IPS DF 6.9 (cell line): ENCODE results near the gene LZTR1.
"Not testable (repeated sequence)": the region's sequence is repeated elsewhere in the genome, so short reads cannot be mapped to it uniquely, and the experiment has no call there.

Experiments used
- DNase-seq: peaks from one replicate; pipeline ENCODE4 v3.0.0-alpha.2; 2013; ENCODE audit warnings: low read depth, low spot score
- H3K27ac ChIP-seq: one replicate; pipeline ENCODE4 v1.5.1; 2013; ENCODE audit warnings: low read length, control low read depth
- H3K27me3 ChIP-seq: 2 replicates; pipeline ENCODE4 v1.6.1; 2013; ENCODE audit warnings: mild to moderate bottlenecking, low read length; ENCODE audit not compliant: control insufficient read depth, insufficient read depth
- H3K36me3 ChIP-seq: 2 replicates; pipeline ENCODE4 v1.6.1; 2013; ENCODE audit warnings: low read length; ENCODE audit not compliant: control insufficient read depth, insufficient read depth
- H3K4me1 ChIP-seq: 2 replicates; pipeline ENCODE4 v1.6.1; 2013; ENCODE audit warnings: low read length; ENCODE audit not compliant: control insufficient read depth, insufficient read depth
- H3K4me3 ChIP-seq: 2 replicates; pipeline ENCODE4 v1.5.1; 2013; ENCODE audit warnings: mild to moderate bottlenecking, low read length
- H3K9me3 ChIP-seq: 2 replicates; pipeline ENCODE4 v1.6.1; 2013; ENCODE audit warnings: low read length, inconsistent platforms; ENCODE audit not compliant: control insufficient read depth, insufficient read depth
- WGBS: extraction: QIAGEN DNeasy Blood & Tissue Kit; methylation state at CpG from one replicate; pipeline ENCODE4 v1.1.7; 2013; ENCODE audit warnings: mixed read lengths, missing lambda C conversion rate; ENCODE audit not compliant: insufficient read length, insufficient coverage; 5-methylcytosine and 5-hydroxymethylcytosine counted together

Gene LZTR1

GRCh38 chr22:21030032-21030431 lies 47.9 kb downstream of the LZTR1 start:
- no peak overlapping the region for H3K27ac ChIP-seq

DNA sequence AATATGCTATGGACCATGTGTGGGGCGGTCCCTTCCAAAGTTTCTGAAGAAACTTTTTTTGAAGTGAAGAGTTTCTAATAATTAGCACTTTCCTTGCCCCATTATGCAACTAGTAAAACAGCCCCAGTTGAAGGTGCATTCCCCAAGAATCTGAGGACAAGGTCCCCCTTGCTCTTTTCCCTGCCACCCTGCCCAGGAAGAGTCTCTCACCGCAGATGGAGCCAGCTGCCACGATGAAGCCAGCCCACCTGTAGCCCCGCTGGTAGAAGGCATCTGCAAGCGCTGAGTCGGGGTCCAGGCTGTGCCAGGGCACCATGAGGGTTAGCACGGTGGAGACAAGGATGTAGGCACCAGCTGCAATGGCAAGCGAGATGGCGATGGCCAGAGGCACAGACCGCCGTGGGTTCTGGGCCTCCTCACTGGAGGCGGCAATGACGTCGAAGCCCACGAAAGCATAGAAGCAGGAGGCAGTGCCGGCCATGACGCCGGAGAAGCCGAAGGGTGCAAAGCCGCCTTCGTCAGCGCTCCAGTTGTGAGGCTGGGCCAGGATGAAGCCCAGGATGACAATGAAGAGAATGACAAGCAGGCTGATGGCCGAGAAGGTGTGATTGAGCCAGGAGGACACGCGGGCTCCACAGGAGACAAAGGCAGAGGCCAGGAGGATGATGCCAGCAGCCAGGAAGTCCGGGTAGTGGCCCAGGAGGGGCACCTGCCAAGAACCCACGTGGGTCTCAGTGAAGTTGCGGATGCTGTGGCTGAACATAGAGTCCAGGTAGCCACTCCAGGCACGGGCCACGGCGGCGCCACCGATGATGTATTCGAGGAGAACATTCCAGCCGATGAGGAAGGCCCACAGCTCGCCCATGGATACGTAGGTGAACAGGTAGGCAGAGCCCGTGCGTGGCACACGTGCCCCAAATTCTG lies 48.8 kb downstream of the LZTR1 start:
- no peaks in the 10 kb centered on the region for H3K9me3 ChIP-seq
- WGBS: no CpG with 5 or more reads among the region's 40 CpGs
- no peak overlapping the region for H3K27ac ChIP-seq
- H3K27me3 ChIP-seq: peaks cover 4% of the 10 kb centered on the region; the same call in 1 of the 2 replicates
- no peak overlapping the region for H3K4me3 ChIP-seq
- H3K4me1 ChIP-seq: 0 out of 2 replicates have a peak, but pooled peaks cover 3% of the 10 kb centered on the region
- H3K36me3 ChIP-seq: no peaks in the 10 kb centered on the region
- no peak for DNase-seq

More at GRCh38 chr22:21030032-21030431, 47.9 kb downstream of the LZTR1 start:
- H3K36me3 ChIP-seq: no peaks in the 10 kb centered on the region
- no peaks in the 10 kb centered on the region for H3K9me3 ChIP-seq
- 0 out of 2 replicates have a peak, but pooled peaks cover 3% of the 10 kb centered on the region for H3K4me1 ChIP-seq
- H3K4me3 ChIP-seq: no peak overlapping the region
- no peak for DNase-seq
- no CpG with 5 or more reads among the region's 15 CpGs for WGBS
- H3K27me3 ChIP-seq: peaks cover 4% of the 10 kb centered on the region; the same call in 1 of the 2 replicates

- Histone ChIP-seq H3K27me3 (peaks cover 4% of the 10 kb centered on the region; the same call in 1 of the 2 replicates), H3K4me3 (no peak overlapping the region), H3K27ac (no peak overlapping the region), H3K36me3 (no peaks in the 10 kb centered on the region), H3K4me1 (0 out of 2 replicates have a peak, but pooled peaks cover 3% of the 10 kb centered on the region), H3K9me3 (no peaks in the 10 kb centered on the region)
- WGBS: no CpG with 5 or more reads among the region's 18 CpGs
- no peak for DNase-seq
Measured at GRCh38 chr22:21031545-21032036, 49.5 kb downstream of the LZTR1 start.

- DNase-seq: no peak
- H3K27ac ChIP-seq: no peak within 1 kb of the TSS
- H3K27me3 ChIP-seq: peaks cover 4% of the 10 kb centered on the region; the same call in 1 of the 2 replicates
- H3K9me3 ChIP-seq: no peaks in the 10 kb centered on the region
- peak within 1 kb of the TSS; percentile 52; the same call in 1 of the 2 replicates for H3K4me3 ChIP-seq
- H3K36me3 ChIP-seq: no peaks in the 10 kb centered on the region
- no CpG with 5 or more reads among the region's 59 CpGs for WGBS
- H3K4me1 ChIP-seq: 0 out of 2 replicates have a peak, but pooled peaks cover 3% of the 10 kb centered on the region
Measured at GRCh38 chr22:21032037-21032867, 50.2 kb downstream of the LZTR1 start, which contains the start of gene SLC7A4. Gene SLC7A4 (minus strand): TSS chr22:21032561. CDS start chr22:21031812, 749 bp downstream.

GRCh38 chr22:21032868-21033688 lies 51.0 kb downstream of the LZTR1 start:
- no peaks in the 10 kb centered on the region for H3K9me3 ChIP-seq
- no peaks in the 10 kb centered on the region for H3K36me3 ChIP-seq
- H3K4me3 ChIP-seq: peak overlapping the region; percentile 52; the same call in 1 of the 2 replicates
- H3K27me3 ChIP-seq: peaks cover 4% of the 10 kb centered on the region; the same call in 1 of the 2 replicates
- H3K4me1 ChIP-seq: 0 out of 2 replicates have a peak, but pooled peaks cover 3% of the 10 kb centered on the region
- DNase-seq: no peak
- WGBS: no CpG with 5 or more reads among the region's 12 CpGs
- H3K27ac ChIP-seq: no peak overlapping the region

DNA sequence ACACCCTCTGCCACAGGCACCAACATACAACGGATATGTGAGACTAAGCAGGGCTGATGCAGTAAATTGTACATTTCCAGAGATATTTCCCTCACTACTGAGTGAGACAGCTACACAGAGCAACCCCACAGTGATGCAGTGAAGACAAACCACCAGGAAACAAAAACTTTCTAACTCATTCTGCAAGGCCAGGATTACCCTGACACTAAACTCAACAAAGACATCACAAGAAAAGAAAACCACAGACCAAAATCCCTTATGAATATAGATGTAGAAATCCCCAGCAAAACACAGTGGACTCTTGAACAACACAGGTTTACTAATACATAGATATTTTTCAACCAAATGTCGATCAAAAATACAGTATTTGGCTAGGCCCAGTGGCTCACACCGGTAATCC lies 51.8 kb downstream of the LZTR1 start:
- Histone ChIP-seq H3K9me3 (no peaks in the 10 kb centered on the region), H3K4me1 (0 out of 2 replicates have a peak, but pooled peaks cover 3% of the 10 kb centered on the region), H3K27me3 (peaks cover 4% of the 10 kb centered on the region; the same call in 1 of the 2 replicates), H3K36me3 (no peaks in the 10 kb centered on the region), H3K27ac (no peak overlapping the region), H3K4me3 (no peak overlapping the region)
- no peak for DNase-seq
- no CpG with 5 or more reads among the region's 3 CpGs for WGBS

DNA sequence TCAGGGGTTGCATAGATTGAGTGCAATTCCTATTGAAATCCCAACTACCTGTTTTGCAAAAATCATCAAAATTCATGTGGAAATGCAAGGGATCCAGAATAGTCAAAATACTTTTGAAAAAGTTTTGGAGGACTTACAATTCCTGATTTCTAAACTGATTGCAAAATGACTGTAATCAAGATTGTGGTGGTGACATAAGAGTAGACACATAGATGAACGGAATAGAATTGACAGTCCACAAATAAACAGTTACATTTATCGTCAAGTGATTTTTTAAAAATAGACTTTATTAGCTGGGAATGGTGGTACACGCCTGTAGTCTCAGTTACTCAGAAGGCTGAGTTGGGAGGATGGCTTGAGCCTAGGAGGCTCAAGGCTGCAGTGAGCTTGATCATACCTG lies 52.9 kb downstream of the LZTR1 start:
- Histone ChIP-seq H3K4me1 (no peaks in the 10 kb centered on the region), H3K27ac (no peak overlapping the region), H3K36me3 (no peaks in the 10 kb centered on the region), H3K4me3 (no peak overlapping the region), H3K9me3 (no peaks in the 10 kb centered on the region), H3K27me3 (peaks cover 4% of the 10 kb centered on the region; the same call in 1 of the 2 replicates)
- DNase-seq: no peak
- no CpG with 5 or more reads among the region's 3 CpGs for WGBS

DNA sequence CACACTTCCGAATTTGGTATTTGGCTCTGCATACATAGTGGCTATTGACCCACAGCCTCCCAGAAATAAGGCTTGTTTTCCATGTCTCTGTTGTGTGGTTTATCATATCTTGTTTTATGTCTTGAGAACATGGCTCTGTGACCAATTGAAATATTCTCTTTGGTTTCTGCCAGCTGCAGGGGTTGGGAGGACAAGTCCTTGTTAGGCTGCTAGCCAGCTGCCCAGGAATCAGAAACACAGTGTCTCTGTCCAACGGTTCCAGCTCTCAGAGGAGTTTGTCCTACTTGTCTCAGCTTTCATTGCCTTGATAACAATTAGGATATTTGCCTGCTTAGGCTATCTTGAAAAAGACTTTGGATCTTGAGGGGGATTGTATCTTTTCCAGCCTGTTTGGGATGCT lies 56.3 kb downstream of the LZTR1 start:
- no peak for DNase-seq

GRCh38 chr22:21039158-21039557 lies 57.1 kb downstream of the LZTR1 start:
- H3K4me1 ChIP-seq, H3K9me3 ChIP-seq, H3K27me3 ChIP-seq, H3K36me3 ChIP-seq, H3K4me3 ChIP-seq, H3K27ac ChIP-seq, DNase-seq: not testable (repeated sequence)
- no CpG with 5 or more reads among the region's 5 CpGs for WGBS

More for the DNA sequence above, 56.3 kb downstream of the LZTR1 start:
- no CpG with 5 or more reads among the region's 2 CpGs for WGBS
- Histone ChIP-seq H3K27ac (no peak overlapping the region), H3K4me3 (no peak overlapping the region), H3K36me3 (no peaks in the 10 kb centered on the region), H3K4me1 (no peaks in the 10 kb centered on the region), H3K27me3 (no peaks in the 10 kb centered on the region; the same call in 1 of the 2 replicates), H3K9me3 (no peaks in the 10 kb centered on the region)
